Heart left ventricle (tissue), 13 donors: Measurements from ENCODE around the gene CDK5.

Experiments used
- POLR2A ChIP-seq, 2 donors: fragments of 450-650 bp; IDR thresholded peaks; one replicate each; pipeline ENCODE4 v1.6.1; 2017; ENCODE audit warnings: antibody characterized with exemption in 2 of 2, mild to moderate bottlenecking in 2 of 2, moderate library complexity in 2 of 2
- TF ChIP-seq, protein P1 (sequence below), 12 donors: fragments of 200-600 bp; sonication (generic) in 4 of 12; IDR thresholded peaks; one replicate each; pipeline versions ENCODE4 v1.5.0 to v1.8.0; 2018 to 2022; ENCODE audit warnings: antibody characterized with exemption in 12 of 12, mild to moderate bottlenecking in 5 of 12
- donor health status: ischemic (EF 13 %, LVEDD 7.1; RV severe dilation, severe dysfunction).
- donor health status: DM: no; HTN: yes; CAD: no.
- donor health status: DM: no; HTN: no; CAD: no.
- donor health status: ischemic (EF 25% LVEDD 6.9; RV normal size, moderate dysfunction).
- donor health status: ischemic (EF 25% LVEDD 5.7; RV mildly dilated, moderate dysfunction).
- donor health status: ischemic (EF 35%, LVEDD 5.7; RV mildly dilated, moderate dysfunction).
- donor health status: nonischemic (EF 11% LVEDD 7.7; RV severe dilation, severe dysfunction).
- donor health status: DM: yes; HTN: yes; CAD: no.
- donor health status: PGD.
- donor health status: ischemic (EF 29% LVEDD 5.4; RV normal size, mild dysfunction).
- donor health status: nonischemic (EF 23%, LVEDD 6.1; RV moderate dilation, normal function).

GRCh38 chr7:151103973-151104372, 46.3 kb upstream of the CDK5 start:
- TF ChIP-seq, protein P1, sequence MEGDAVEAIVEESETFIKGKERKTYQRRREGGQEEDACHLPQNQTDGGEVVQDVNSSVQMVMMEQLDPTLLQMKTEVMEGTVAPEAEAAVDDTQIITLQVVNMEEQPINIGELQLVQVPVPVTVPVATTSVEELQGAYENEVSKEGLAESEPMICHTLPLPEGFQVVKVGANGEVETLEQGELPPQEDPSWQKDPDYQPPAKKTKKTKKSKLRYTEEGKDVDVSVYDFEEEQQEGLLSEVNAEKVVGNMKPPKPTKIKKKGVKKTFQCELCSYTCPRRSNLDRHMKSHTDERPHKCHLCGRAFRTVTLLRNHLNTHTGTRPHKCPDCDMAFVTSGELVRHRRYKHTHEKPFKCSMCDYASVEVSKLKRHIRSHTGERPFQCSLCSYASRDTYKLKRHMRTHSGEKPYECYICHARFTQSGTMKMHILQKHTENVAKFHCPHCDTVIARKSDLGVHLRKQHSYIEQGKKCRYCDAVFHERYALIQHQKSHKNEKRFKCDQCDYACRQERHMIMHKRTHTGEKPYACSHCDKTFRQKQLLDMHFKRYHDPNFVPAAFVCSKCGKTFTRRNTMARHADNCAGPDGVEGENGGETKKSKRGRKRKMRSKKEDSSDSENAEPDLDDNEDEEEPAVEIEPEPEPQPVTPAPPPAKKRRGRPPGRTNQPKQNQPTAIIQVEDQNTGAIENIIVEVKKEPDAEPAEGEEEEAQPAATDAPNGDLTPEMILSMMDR (IDR thresholded peaks at IDR 0.05), result no peak
- TF ChIP-seq POLR2A (IDR thresholded peaks at IDR 0.05), result no peak
